AG04450 (cell line): Measurements from ENCODE around the gene CHD9NB. TPM values are rescaled to one million over a fixed set of nuclear protein-coding genes. Genes with fewer than 3 reads are reported as not detected.

Source experiments
- CTCF ChIA-PET: fragments of 300-600, 350-600 bp; formaldehyde crosslinking; extraction: SDS; loops from one replicate; lab custom pipeline; 2022; ENCODE audit warnings: antibody characterized with exemption, inconsistent platforms; lab: Charles Lee
- POLR2A ChIA-PET: fragments of 350-600 bp; formaldehyde crosslinking; extraction: SDS; loops from one replicate; lab custom pipeline; 2021; ENCODE audit warnings: antibody characterized with exemption, inconsistent platforms; lab: Yijun Ruan, JAX
- DNase-seq: peaks from one replicate; pipeline ENCODE4 v3.0.0-alpha.2; 2011; ENCODE audit warnings: low read depth, low spot score
- H3K27ac ChIP-seq: one replicate; pipeline ENCODE4 v1.5.1; 2012; ENCODE audit warnings: low read depth, low read length, control low read depth
- H3K27me3 ChIP-seq: one replicate; pipeline ENCODE4 v1.6.0; 2012; ENCODE audit warnings: low read length; ENCODE audit not compliant: control insufficient read depth, insufficient read depth
- H3K4me3 ChIP-seq: 2 replicates; pipeline ENCODE4 v1.5.1; 2011; ENCODE audit warnings: mild to moderate bottlenecking, low read depth, low read length, control low read depth
- H3K9me3 ChIP-seq: 2 replicates; pipeline ENCODE4 v1.5.1; 2012; ENCODE audit warnings: low read length; ENCODE audit not compliant: control insufficient read depth, insufficient read depth
- CTCF ChIP-seq: IDR thresholded peaks from 2 replicates; pipeline ENCODE4 v1.5.1; 2011; ENCODE audit warnings: low read depth, low read length, control low read depth, inconsistent platforms
- polyA plus RNA-seq: library from polyadenylated mRNA; depleted of rRNA; stranded (reverse); fragments of >200 nt; gene quantifications from 2 replicates; pipeline ENCODE4 v1.2.3, GENCODE V29; 2011

CHD9NB gene
- polyA plus RNA-seq, 1 experiment, result 1.2 TPM

- ChIA-PET CTCF (no interaction called here), POLR2A (interaction anchor here (0.9 to 2.1 kb wide), 6 partner anchors 9 to 30 kb away, joined by 3 to 18 read pairs (median 5); no protein-coding TSS in a partner anchor)
- no peaks in the 10 kb centered on the region for H3K27me3 ChIP-seq
- peak overlapping the region; percentile 51 for H3K4me3 ChIP-seq
- H3K27ac ChIP-seq, result peak overlapping the region; percentile 97
- no peak for TF ChIP-seq CTCF
- H3K9me3 ChIP-seq, result no peaks in the 10 kb centered on the region
- DNase-seq, result no peak
These were observed 46.8 kb upstream of the CHD9NB start for GRCh38 chr16:53099318-53100130.

DNA sequence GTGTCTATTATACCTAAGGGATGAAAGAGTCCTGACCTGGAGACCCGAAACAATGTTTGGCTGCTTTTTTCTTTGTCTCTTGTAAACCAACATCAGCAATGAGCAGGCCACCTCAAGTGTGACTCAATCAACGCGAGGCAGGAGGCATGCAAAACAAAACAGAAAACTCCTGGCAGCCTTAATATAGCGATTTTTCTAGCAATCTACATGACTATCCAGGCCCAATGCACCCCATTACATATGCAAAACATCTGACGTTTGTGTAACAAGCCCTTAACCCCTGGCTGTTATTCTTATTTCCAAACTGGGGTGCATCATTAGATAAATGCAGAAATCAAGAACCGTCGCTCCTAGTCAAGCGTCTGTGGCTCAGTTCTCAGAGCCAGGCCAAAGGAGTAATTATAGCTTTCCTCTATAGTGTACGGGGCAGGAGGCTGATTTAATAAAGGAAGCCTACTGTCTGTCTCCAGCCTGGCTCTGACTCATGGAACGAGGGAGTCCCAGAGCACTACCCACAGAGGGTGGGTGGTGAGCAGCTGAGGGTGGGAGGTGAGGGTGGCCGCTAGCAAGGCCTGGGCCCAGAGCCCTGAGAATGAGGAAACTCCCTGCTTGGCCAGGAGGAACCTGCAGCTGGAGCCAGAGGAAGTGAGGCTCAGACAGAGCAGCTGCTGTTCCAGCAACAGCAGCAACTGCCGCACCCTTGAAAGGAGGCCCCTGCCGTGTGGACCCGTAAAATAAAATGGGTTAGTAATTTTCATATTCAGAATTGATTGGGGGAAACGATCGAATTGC, 46.0 kb upstream of the CHD9NB start:
- Histone ChIP-seq H3K27me3 (no peaks in the 10 kb centered on the region), H3K9me3 (no peaks in the 10 kb centered on the region), H3K27ac (peak overlapping the region; percentile 97), H3K4me3 (peak overlapping the region; percentile 51)
- ChIA-PET POLR2A (interaction anchor here (0.8 to 2.1 kb wide), 6 partner anchors 8 to 44 kb away, joined by 3 to 18 read pairs (median 5); no protein-coding TSS in a partner anchor), CTCF (interaction anchor here (0.8 to 1.4 kb wide), 2 partner anchors 43 to 44 kb away, joined by 3 to 5 read pairs; partner anchors contain the start of gene CHD9)
- TF ChIP-seq CTCF, result no peak
- DNase-seq, result peak; percentile 84

- H3K9me3 ChIP-seq, result no peaks in the 10 kb centered on the region
- no peak for DNase-seq
- ChIA-PET POLR2A (no interaction called here), CTCF (interaction anchor here (0.6 kb wide), 1 partner anchor 45 kb away, joined by 3 read pairs; no protein-coding TSS in a partner anchor)
- H3K27ac ChIP-seq, result no peak overlapping the region
- H3K4me3 ChIP-seq, result no peak overlapping the region
- no peaks in the 10 kb centered on the region for H3K27me3 ChIP-seq
- TF ChIP-seq CTCF, result no peak
These were observed 44.5 kb upstream of the CHD9NB start for GRCh38 chr16:53097190-53097589.

DNA sequence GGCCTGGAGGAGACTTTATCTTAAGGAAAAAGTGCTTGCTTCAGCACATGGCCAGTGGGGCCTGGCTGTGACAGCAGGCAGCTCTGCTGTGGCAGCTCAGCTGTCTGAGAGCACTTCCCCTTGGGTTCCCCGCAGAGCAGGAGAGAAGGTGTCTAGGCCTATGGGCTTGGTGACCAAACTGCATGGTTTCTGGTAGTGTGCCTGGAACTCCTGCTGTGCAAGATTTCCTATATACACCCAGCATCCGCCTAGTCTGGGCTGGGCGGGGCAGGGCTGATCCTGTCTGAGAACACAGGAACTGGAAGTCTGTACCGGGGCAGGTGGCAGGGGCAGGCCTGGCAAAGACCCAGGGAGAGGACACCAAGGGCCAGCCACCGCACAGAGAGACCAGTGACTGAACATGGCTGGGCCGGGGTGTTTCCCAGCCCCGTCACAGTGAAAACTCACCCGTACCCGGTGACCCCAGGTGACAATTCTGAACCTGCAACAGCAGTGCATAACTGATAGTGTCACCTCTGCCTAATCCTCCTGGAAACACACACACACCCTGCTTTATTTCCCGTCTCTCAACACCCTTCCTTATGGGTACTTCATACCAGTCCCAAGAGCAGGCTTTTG, 41.4 kb upstream of the CHD9NB start:
- Histone ChIP-seq H3K27me3 (no peaks in the 10 kb centered on the region), H3K4me3 (no peak overlapping the region), H3K27ac (no peak overlapping the region), H3K9me3 (no peaks in the 10 kb centered on the region)
- TF ChIP-seq CTCF, result no peak
- DNase-seq, result no peak
- ChIA-PET POLR2A (no interaction called here), CTCF (interaction anchor here (0.6 to 0.7 kb wide), 2 partner anchors 10 to 114 kb away, joined by 5 to 6 read pairs; no protein-coding TSS in a partner anchor)
